Ascending aorta (tissue), 2 donors: Measurements from ENCODE around the gene ARPC5. TPM values are rescaled to one million over a fixed set of nuclear protein-coding genes. Genes with fewer than 3 reads are reported as not detected.

Source experiments
- DNase-seq, 2 donors: peaks; one replicate each; pipeline ENCODE4 v3.0.0-alpha.2; 2019; ENCODE audit warnings: low spot score in 2 of 2
- H3K27ac ChIP-seq, 2 donors: fragments of 200-600 bp; sonication (generic); one replicate each; pipeline ENCODE4 v1.5.1; 2016 to 2017; ENCODE audit warnings: mild to moderate bottlenecking in 1 of 2
- H3K27me3 ChIP-seq: fragments of 200-600 bp; sonication (generic); one replicate; pipeline ENCODE4 v1.5.1; 2017
- H3K36me3 ChIP-seq, 2 donors: fragments of 200-600 bp; sonication (generic); one replicate each; pipeline ENCODE4 v1.5.1; 2016
- H3K4me1 ChIP-seq, 2 donors: fragments of 200-600 bp; sonication (generic); one replicate each; pipeline ENCODE4 v1.5.1; 2016 to 2017; ENCODE audit warnings: mild to moderate bottlenecking in 1 of 2
- H3K4me3 ChIP-seq, 2 donors: fragments of 200-600 bp; sonication (generic); one replicate each; pipeline ENCODE4 v1.5.1; 2016 to 2017; ENCODE audit warnings: mild to moderate bottlenecking in 1 of 2
- H3K9me3 ChIP-seq, 2 donors: fragments of 200-600 bp; sonication (generic); one replicate each; pipeline ENCODE4 v1.5.1; 2016
- CTCF ChIP-seq, 3 experiments: fragments of 200-600 bp in 2 of 3; fragments of 450-650 bp in 1 of 3; sonication (generic) in 2 of 3; IDR thresholded peaks; one replicate each; pipeline ENCODE4 v1.5.1; 2016 to 2019; ENCODE audit warnings: antibody characterized with exemption in 3 of 3, mild to moderate bottlenecking in 1 of 3, moderate library complexity in 1 of 3
- intact Hi-C: fragments of 100-400 bp; cut with DNase I; formaldehyde crosslinking; loops from one replicate; pipeline ENCODE4 v1.15.1; 2023
- total RNA-seq: library from RNA; depleted of rRNA; stranded (reverse); fragments of >200 nt; gene quantifications from one replicate; pipeline ENCODE4 v1.1.0, GENCODE V29; 2016

Gene ARPC5
- total RNA-seq, 1 donor from 2014 or later, result 48.3 TPM

- no peaks in the 10 kb centered on the region for H3K4me1 ChIP-seq
- no peak for DNase-seq
- H3K27me3 ChIP-seq, result no peaks in the 10 kb centered on the region
- no peaks in the 10 kb centered on the region for H3K9me3 ChIP-seq
- no peaks in the 10 kb centered on the region for H3K36me3 ChIP-seq
- H3K4me3 ChIP-seq, result peak overlapping the region in 1 of 2 donors; percentile 97
- intact Hi-C loops, result loop anchor here (10.0 kb wide), 5 partner anchors 322 to 1118 kb away; partner anchors contain the start of genes C1orf21, EDEM3 and LAMC1
- no peak for TF ChIP-seq CTCF (IDR thresholded peaks at IDR 0.05)
- H3K27ac ChIP-seq, result peak overlapping the region in 1 of 2 donors; percentile 95
These were observed 1.2 kb upstream of the ARPC5 start for GRCh38 chr1:183636783-183637182.

GRCh38 chr1:183636334-183636682 lies 725 bp upstream of the ARPC5 start:
- H3K27me3 ChIP-seq, result no peaks in the 10 kb centered on the region
- H3K4me3 ChIP-seq, result peak overlapping the region; percentile 93 to 97
- intact Hi-C loops, result loop anchor here (10.0 kb wide), 5 partner anchors 322 to 1118 kb away; partner anchors contain the start of genes C1orf21, EDEM3 and LAMC1
- TF ChIP-seq CTCF (IDR thresholded peaks at IDR 0.05), result no peak
- peaks cover 0 to under 1% of the 10 kb centered on the region in 2 donors for H3K4me1 ChIP-seq
- H3K36me3 ChIP-seq, result peaks cover 0 to 2% of the 10 kb centered on the region in 2 donors
- peak overlapping the region; percentile 95 to 99 for H3K27ac ChIP-seq
- H3K9me3 ChIP-seq, result no peaks in the 10 kb centered on the region
- no peak for DNase-seq

GRCh38 chr1:183635099-183635605 lies 431 bp downstream of the ARPC5 start:
- no peak for TF ChIP-seq CTCF (IDR thresholded peaks at IDR 0.05)
- H3K4me3 ChIP-seq, result peak overlapping the region; percentile 93 to 97
- peak overlapping the region; percentile 95 to 99 for H3K27ac ChIP-seq
- intact Hi-C loops, result loop anchor here (1.0 to 10.0 kb wide), 7 partner anchors 26 to 1120 kb away; partner anchors contain the start of genes C1orf21, EDEM3 and LAMC1
- H3K36me3 ChIP-seq, result peaks cover 5 to 10% of the 10 kb centered on the region in 2 donors
- no peaks in the 10 kb centered on the region for H3K27me3 ChIP-seq
- H3K9me3 ChIP-seq, result no peaks in the 10 kb centered on the region
- DNase-seq, result peak in 1 of 2 donors; percentile 73
- H3K4me1 ChIP-seq, result peaks cover 0 to 12% of the 10 kb centered on the region in 2 donors

GRCh38 chr1:183634429-183635065 lies 1.0 kb downstream of the ARPC5 start:
- peak overlapping the region; percentile 93 to 97 for H3K4me3 ChIP-seq
- peak overlapping the region; percentile 95 to 99 for H3K27ac ChIP-seq
- H3K4me1 ChIP-seq, result peaks cover 0 to 17% of the 10 kb centered on the region in 2 donors
- intact Hi-C loops, result loop anchor here (1.0 to 10.0 kb wide), 7 partner anchors 25 to 1120 kb away; partner anchors contain the start of genes C1orf21, EDEM3 and LAMC1
- DNase-seq, result no peak
- no peaks in the 10 kb centered on the region for H3K9me3 ChIP-seq
- no peaks in the 10 kb centered on the region for H3K27me3 ChIP-seq
- H3K36me3 ChIP-seq, result peaks cover 11 to 16% of the 10 kb centered on the region in 2 donors
- no peak for TF ChIP-seq CTCF (IDR thresholded peaks at IDR 0.05)

GRCh38 chr1:183633676-183634343 lies 1.8 kb downstream of the ARPC5 start:
- no peak for DNase-seq
- intact Hi-C loops, result loop anchor here (10.0 kb wide), 5 partner anchors 319 to 1121 kb away; partner anchors contain the start of genes C1orf21, EDEM3 and LAMC1
- H3K9me3 ChIP-seq, result no peaks in the 10 kb centered on the region
- H3K36me3 ChIP-seq, result peaks cover 18 to 24% of the 10 kb centered on the region in 2 donors
- H3K27me3 ChIP-seq, result no peaks in the 10 kb centered on the region
- H3K4me3 ChIP-seq, result peak overlapping the region; percentile 93 to 97
- peak; percentile 38 to 46 (median 46) for TF ChIP-seq CTCF (IDR thresholded peaks at IDR 0.05)
- peak overlapping the region; percentile 95 to 99 for H3K27ac ChIP-seq
- peaks cover 0 to 21% of the 10 kb centered on the region in 2 donors for H3K4me1 ChIP-seq
